Measurements from ENCODE around the gene ACOT12.
A peak's percentile ranks its signal among the peaks of the same experiment; 100 is the strongest.

ACOT12 gene

GRCh38 chr5:81405126-81405891 lies 11.4 kb upstream of the ACOT12 start:
- no peak overlapping the region for H3K4me2 ChIP-seq
- H4K20me1 ChIP-seq = no peaks in the 10 kb centered on the region
- H3K9ac ChIP-seq = no peak overlapping the region
- no peak overlapping the region for H3K27ac ChIP-seq
- no peak overlapping the region for H3K4me3 ChIP-seq
- H3K27me3 ChIP-seq = no peaks in the 10 kb centered on the region
- peaks cover 0 to 10% (median 0%) of the 10 kb centered on the region in 11 experiments; a peak in 3 of 22 replicates for H3K36me3 ChIP-seq
- H3K4me1 ChIP-seq = peaks cover 0 to 13% (median 5%) of the 10 kb centered on the region in 10 experiments; a peak in 10 of 20 replicates
- TF ChIP-seq Cebpa-rat (IDR thresholded peaks at IDR 0.05) = no peak
- no peaks in the 10 kb centered on the region for H3K9me3 ChIP-seq (replicated peaks in 1 of 11)

- Histone ChIP-seq H3K9ac (no peak overlapping the region), H3K27ac (no peak overlapping the region), H3K4me2 (no peak overlapping the region), H3K27me3 (no peaks in the 10 kb centered on the region), H3K9me3 (replicated peaks in 1 of 11) (no peaks in the 10 kb centered on the region), H3K4me1 (peaks cover 0 to 35% (median 11%) of the 10 kb centered on the region in 10 experiments; a peak in 12 of 20 replicates), H3K4me3 (no peak overlapping the region), H4K20me1 (no peaks in the 10 kb centered on the region), H3K36me3 (no peaks in the 10 kb centered on the region)
- TF ChIP-seq Cebpa-rat (IDR thresholded peaks at IDR 0.05) = no peak
These were observed 8.4 kb upstream of the ACOT12 start for GRCh38 chr5:81402192-81402930.

- Histone ChIP-seq H3K9ac (no peak overlapping the region), H3K4me2 (peak overlapping the region in 2 of 11 experiments; percentile 23 to 36; a peak in 3 of 22 replicates), H3K27ac (no peak overlapping the region), H4K20me1 (no peaks in the 10 kb centered on the region), H3K36me3 (no peaks in the 10 kb centered on the region), H3K4me3 (no peak overlapping the region), H3K4me1 (peaks cover 0 to 44% (median 11%) of the 10 kb centered on the region in 10 experiments; a peak in 12 of 20 replicates), H3K27me3 (no peaks in the 10 kb centered on the region), H3K9me3 (replicated peaks in 1 of 11) (no peaks in the 10 kb centered on the region)
- TF ChIP-seq Cebpa-rat (IDR thresholded peaks at IDR 0.05) = no peak
These were observed 7.3 kb upstream of the ACOT12 start for GRCh38 chr5:81401266-81401665.

GRCh38 chr5:81400375-81400774 lies 6.4 kb upstream of the ACOT12 start:
- no peaks in the 10 kb centered on the region for H3K27me3 ChIP-seq
- no peaks in the 10 kb centered on the region for H3K36me3 ChIP-seq
- no peak overlapping the region for H3K9ac ChIP-seq
- H3K9me3 ChIP-seq (replicated peaks in 1 of 11) = peaks cover 0 to 4% (median 2%) of the 10 kb centered on the region in 11 experiments; a peak in 9 of 22 replicates
- no peak overlapping the region for H3K27ac ChIP-seq
- TF ChIP-seq Cebpa-rat (IDR thresholded peaks at IDR 0.05) = no peak
- H4K20me1 ChIP-seq = no peaks in the 10 kb centered on the region
- H3K4me1 ChIP-seq = peaks cover 0 to 46% (median 11%) of the 10 kb centered on the region in 10 experiments; a peak in 12 of 20 replicates
- H3K4me3 ChIP-seq = no peak overlapping the region
- peak overlapping the region in 4 of 11 experiments; percentile 4 to 36 (median 20); a peak in 3 of 22 replicates for H3K4me2 ChIP-seq

- Histone ChIP-seq H3K9me3 (replicated peaks in 1 of 11) (peaks cover 4 to 15% (median 8%) of the 10 kb centered on the region in 11 experiments; a peak in 15 of 22 replicates), H4K20me1 (no peaks in the 10 kb centered on the region), H3K9ac (no peak overlapping the region), H3K27me3 (no peaks in the 10 kb centered on the region), H3K27ac (no peak overlapping the region; a peak in 1 of 22 replicates), H3K36me3 (no peaks in the 10 kb centered on the region), H3K4me1 (peaks cover 0 to 46% (median 11%) of the 10 kb centered on the region in 10 experiments; a peak in 12 of 20 replicates), H3K4me2 (peak overlapping the region in 5 of 11 experiments; percentile 19 to 55 (median 35); a peak in 10 of 22 replicates), H3K4me3 (no peak overlapping the region)
- no peak for TF ChIP-seq Cebpa-rat (IDR thresholded peaks at IDR 0.05)
These were observed 4.8 kb upstream of the ACOT12 start for GRCh38 chr5:81398741-81399140.

GRCh38 chr5:81397176-81397575 lies 3.2 kb upstream of the ACOT12 start:
- H3K4me1 ChIP-seq = peaks cover 0 to 46% (median 11%) of the 10 kb centered on the region in 10 experiments; a peak in 12 of 20 replicates
- H3K27me3 ChIP-seq = no peaks in the 10 kb centered on the region
- H3K4me3 ChIP-seq = no peak overlapping the region
- no peak overlapping the region for H3K4me2 ChIP-seq
- H3K27ac ChIP-seq = no peak overlapping the region
- no peak for TF ChIP-seq Cebpa-rat (IDR thresholded peaks at IDR 0.05)
- H3K9me3 ChIP-seq (replicated peaks in 1 of 11) = peaks cover 4 to 20% (median 8%) of the 10 kb centered on the region in 11 experiments; a peak in 15 of 22 replicates
- H3K9ac ChIP-seq = no peak overlapping the region
- H4K20me1 ChIP-seq = no peaks in the 10 kb centered on the region
- H3K36me3 ChIP-seq = no peaks in the 10 kb centered on the region

GRCh38 chr5:81395262-81395661 lies 1.3 kb upstream of the ACOT12 start:
- no peaks in the 10 kb centered on the region for H3K36me3 ChIP-seq
- no peaks in the 10 kb centered on the region for H3K27me3 ChIP-seq
- H3K4me1 ChIP-seq = peaks cover 0 to 32% (median 6%) of the 10 kb centered on the region in 10 experiments; a peak in 10 of 20 replicates
- no peak overlapping the region for H3K27ac ChIP-seq
- H3K4me3 ChIP-seq = no peak overlapping the region
- no peaks in the 10 kb centered on the region for H4K20me1 ChIP-seq
- no peak overlapping the region for H3K4me2 ChIP-seq
- no peak overlapping the region for H3K9ac ChIP-seq
- H3K9me3 ChIP-seq (replicated peaks in 1 of 11) = peaks cover 4 to 20% (median 8%) of the 10 kb centered on the region in 11 experiments; a peak in 15 of 22 replicates
- TF ChIP-seq Cebpa-rat (IDR thresholded peaks at IDR 0.05) = no peak

- H3K4me2 ChIP-seq = no peak overlapping the region
- peaks cover 4 to 20% (median 11%) of the 10 kb centered on the region in 11 experiments; a peak in 15 of 22 replicates for H3K9me3 ChIP-seq (replicated peaks in 1 of 11)
- no peaks in the 10 kb centered on the region for H3K27me3 ChIP-seq
- H3K27ac ChIP-seq = no peak overlapping the region
- no peaks in the 10 kb centered on the region for H4K20me1 ChIP-seq
- TF ChIP-seq Cebpa-rat (IDR thresholded peaks at IDR 0.05) = no peak
- no peak overlapping the region for H3K9ac ChIP-seq
- H3K4me3 ChIP-seq = no peak overlapping the region
- peaks cover 0 to 13% (median under 1%) of the 10 kb centered on the region in 10 experiments; a peak in 9 of 20 replicates for H3K4me1 ChIP-seq
- no peaks in the 10 kb centered on the region for H3K36me3 ChIP-seq
These were observed 528 bp downstream of the ACOT12 start for GRCh38 chr5:81393430-81393782.

- TF ChIP-seq Cebpa-rat (IDR thresholded peaks at IDR 0.05) = no peak
- Histone ChIP-seq H3K27me3 (no peaks in the 10 kb centered on the region), H4K20me1 (no peaks in the 10 kb centered on the region)
These were observed 4.9 kb downstream of the ACOT12 start for GRCh38 chr5:81389025-81389424.

More at GRCh38 chr5:81389025-81389424, 4.9 kb downstream of the ACOT12 start:
- H3K27ac ChIP-seq = no peak overlapping the region
- H3K4me2 ChIP-seq = no peak overlapping the region
- H3K9ac ChIP-seq = no peak overlapping the region
- no peaks in the 10 kb centered on the region for H3K36me3 ChIP-seq
- H3K4me1 ChIP-seq = no peaks in the 10 kb centered on the region
- H3K9me3 ChIP-seq (replicated peaks in 1 of 11) = peaks cover 0 to 11% (median 4%) of the 10 kb centered on the region in 11 experiments; a peak in 9 of 22 replicates
- no peak overlapping the region for H3K4me3 ChIP-seq
